Thoracic aorta (tissue), 2 donors: ENCODE results near the gene KCNMB2. TPM values are rescaled to one million over a fixed set of nuclear protein-coding genes. Genes with fewer than 3 reads are reported as not detected.

Experiments used
- ATAC-seq: fragments of 150-250 bp; one replicate; pipeline ENCODE4 v1.8.0; 2017; ENCODE audit warnings: low read depth; ENCODE audit not compliant: insufficient number of reproducible peaks, low FRiP score
- DNase-seq: peaks from one replicate; pipeline ENCODE4 v3.0.0-alpha.2; 2020; ENCODE audit warnings: low spot score
- H3K27ac ChIP-seq, 2 donors: fragments of 200-600 bp; sonication (generic); 1 replicate in 1 of 2; 2 replicates in 1 of 2; pipeline ENCODE4 v1.5.1; 2016; ENCODE audit warnings: mild to moderate bottlenecking in 2 of 2, moderate library complexity in 2 of 2
- H3K27me3 ChIP-seq: fragments of 200-600 bp; sonication (generic); replicated peaks from 2 replicates; pipeline ENCODE4 v1.6.0; 2016; ENCODE audit warnings: mild to moderate bottlenecking; ENCODE audit not compliant: insufficient read depth
- H3K36me3 ChIP-seq: fragments of 200-600 bp; sonication (generic); one replicate; pipeline ENCODE4 v1.5.1; 2016
- H3K4me1 ChIP-seq, 2 donors: fragments of 200-600 bp; sonication (generic); 1 replicate in 1 of 2; 2 replicates in 1 of 2; pipeline versions ENCODE4 v1.5.1 to v1.6.0; 2016; ENCODE audit warnings: low read depth in 2 of 2, mild to moderate bottlenecking in 1 of 2; ENCODE audit not compliant: control insufficient read depth in 1 of 2
- H3K4me3 ChIP-seq: fragments of 200-600 bp; sonication (generic); 2 replicates; pipeline ENCODE4 v1.5.1; 2016; ENCODE audit warnings: mild to moderate bottlenecking
- H3K9me3 ChIP-seq: fragments of 200-600 bp; sonication (generic); 2 replicates; pipeline ENCODE4 v1.5.1; 2016
- total RNA-seq, 2 donors: library from RNA; depleted of rRNA; stranded (reverse); fragments of >200 nt; gene quantifications; one replicate each; pipeline versions ENCODE4 v1.1.0 to v1.2.3, GENCODE V29; 2016
- TF ChIP-seq, protein P1 (sequence below): fragments of 200-600 bp; sonication (generic); IDR thresholded peaks from one replicate; pipeline ENCODE4 v1.5.1; 2019; ENCODE audit warnings: antibody characterized with exemption

KCNMB2 gene
- total RNA-seq, 2 donors from 2014 or later = not detected

DNA sequence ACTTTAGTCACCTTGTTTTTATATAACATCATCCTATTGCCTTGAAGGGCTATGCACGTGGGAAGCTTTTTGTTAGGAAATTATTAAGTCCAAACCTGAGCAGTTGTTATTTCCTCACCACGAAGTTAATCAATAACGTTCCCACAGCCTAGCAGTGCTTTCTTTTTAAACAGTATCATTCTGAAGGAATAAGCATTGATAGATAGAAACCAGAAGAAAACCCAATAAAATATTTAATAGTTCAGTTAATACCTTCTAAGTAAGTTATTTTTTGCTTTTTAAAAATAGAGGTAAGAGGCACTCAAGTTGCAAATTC lies 149.3 kb downstream of the KCNMB2 start:
- H3K4me3 ChIP-seq = no peak overlapping the region
- TF ChIP-seq, protein P1, sequence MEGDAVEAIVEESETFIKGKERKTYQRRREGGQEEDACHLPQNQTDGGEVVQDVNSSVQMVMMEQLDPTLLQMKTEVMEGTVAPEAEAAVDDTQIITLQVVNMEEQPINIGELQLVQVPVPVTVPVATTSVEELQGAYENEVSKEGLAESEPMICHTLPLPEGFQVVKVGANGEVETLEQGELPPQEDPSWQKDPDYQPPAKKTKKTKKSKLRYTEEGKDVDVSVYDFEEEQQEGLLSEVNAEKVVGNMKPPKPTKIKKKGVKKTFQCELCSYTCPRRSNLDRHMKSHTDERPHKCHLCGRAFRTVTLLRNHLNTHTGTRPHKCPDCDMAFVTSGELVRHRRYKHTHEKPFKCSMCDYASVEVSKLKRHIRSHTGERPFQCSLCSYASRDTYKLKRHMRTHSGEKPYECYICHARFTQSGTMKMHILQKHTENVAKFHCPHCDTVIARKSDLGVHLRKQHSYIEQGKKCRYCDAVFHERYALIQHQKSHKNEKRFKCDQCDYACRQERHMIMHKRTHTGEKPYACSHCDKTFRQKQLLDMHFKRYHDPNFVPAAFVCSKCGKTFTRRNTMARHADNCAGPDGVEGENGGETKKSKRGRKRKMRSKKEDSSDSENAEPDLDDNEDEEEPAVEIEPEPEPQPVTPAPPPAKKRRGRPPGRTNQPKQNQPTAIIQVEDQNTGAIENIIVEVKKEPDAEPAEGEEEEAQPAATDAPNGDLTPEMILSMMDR = no peak
- DNase-seq (no peak), ATAC-seq (no peak)
- H3K27me3 ChIP-seq = no peaks in the 10 kb centered on the region
- H3K9me3 ChIP-seq = no peaks in the 10 kb centered on the region
- H3K27ac ChIP-seq = no peak overlapping the region
- no peaks in the 10 kb centered on the region for H3K36me3 ChIP-seq
- no peaks in the 10 kb centered on the region for H3K4me1 ChIP-seq

DNA sequence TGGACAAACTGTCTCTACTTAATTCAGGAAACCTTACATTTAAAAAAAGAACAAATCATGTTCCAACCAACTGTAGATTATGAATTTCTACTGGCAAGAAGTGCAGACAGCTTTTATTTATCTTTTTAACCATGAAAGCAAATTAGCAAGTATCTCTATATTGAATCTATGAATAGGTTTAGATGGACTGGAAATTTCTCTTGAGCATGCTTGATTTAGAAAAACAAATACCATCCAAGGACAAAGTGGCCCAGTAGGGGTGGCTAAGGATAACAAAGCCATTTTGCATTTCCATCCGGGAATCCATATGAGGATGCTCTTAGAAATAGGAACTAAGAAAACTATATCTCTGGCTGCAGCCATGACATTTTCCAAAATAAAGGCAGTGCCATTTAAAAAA lies 150.6 kb downstream of the KCNMB2 start:
- Histone ChIP-seq H3K27me3 (no peaks in the 10 kb centered on the region), H3K4me3 (no peak overlapping the region), H3K9me3 (no peaks in the 10 kb centered on the region), H3K4me1 (no peaks in the 10 kb centered on the region), H3K27ac (no peak overlapping the region), H3K36me3 (no peaks in the 10 kb centered on the region)
- TF ChIP-seq, protein P1 = no peak
- DNase-seq = no peak
- ATAC-seq = no peak

DNA sequence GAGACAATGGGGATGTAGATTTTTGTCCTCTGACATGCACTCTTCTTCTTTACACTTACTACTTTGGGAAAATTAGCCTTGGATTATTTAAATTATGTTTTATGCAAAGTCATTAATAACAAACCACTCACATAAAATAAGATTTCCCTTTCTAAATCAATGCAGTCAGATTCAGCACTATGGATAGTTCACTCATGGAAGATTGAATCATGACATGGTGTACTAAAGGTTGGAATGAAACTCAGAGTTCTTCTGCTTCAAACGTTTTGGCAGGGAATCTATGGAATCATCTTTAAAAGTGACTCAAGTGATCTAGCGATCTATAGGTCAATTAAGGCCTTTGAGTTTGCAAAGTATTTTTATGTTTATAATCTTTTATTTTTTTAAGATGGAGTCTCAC lies 154.3 kb downstream of the KCNMB2 start:
- no peaks in the 10 kb centered on the region for H3K36me3 ChIP-seq
- no peaks in the 10 kb centered on the region for H3K9me3 ChIP-seq
- TF ChIP-seq, protein P1 = no peak
- no peaks in the 10 kb centered on the region for H3K4me1 ChIP-seq
- DNase-seq (no peak), ATAC-seq (no peak)
- no peaks in the 10 kb centered on the region for H3K27me3 ChIP-seq
- no peak overlapping the region for H3K4me3 ChIP-seq
- no peak overlapping the region for H3K27ac ChIP-seq

DNA sequence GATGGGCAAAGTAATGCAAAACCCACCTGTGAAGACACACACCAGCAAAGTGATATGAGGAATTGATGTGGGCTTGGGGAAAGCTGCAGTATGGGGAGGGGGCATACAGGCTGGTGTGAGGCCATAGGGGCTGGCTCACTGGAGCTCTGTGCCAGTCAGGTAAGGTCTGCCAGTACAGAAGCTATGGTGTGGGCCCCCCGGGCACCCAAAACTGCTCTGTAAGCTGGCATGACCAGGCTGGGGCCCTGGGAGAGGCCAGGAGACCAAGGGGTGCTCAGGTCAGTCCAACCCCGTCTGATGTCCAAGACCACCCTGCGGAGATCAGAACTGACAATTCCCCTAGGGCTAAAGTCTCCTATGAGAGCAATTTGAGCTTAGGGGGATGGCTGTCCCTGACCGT lies 163.1 kb downstream of the KCNMB2 start:
- Histone ChIP-seq H3K4me1 (peaks cover 0 to 9% of the 10 kb centered on the region in 2 donors), H3K27ac (no peak overlapping the region), H3K36me3 (no peaks in the 10 kb centered on the region), H3K9me3 (peaks cover 10% of the 10 kb centered on the region), H3K27me3 (no peaks in the 10 kb centered on the region), H3K4me3 (no peak overlapping the region)
- no peak for ATAC-seq
- no peak for DNase-seq
- TF ChIP-seq, protein P1 = no peak

DNA sequence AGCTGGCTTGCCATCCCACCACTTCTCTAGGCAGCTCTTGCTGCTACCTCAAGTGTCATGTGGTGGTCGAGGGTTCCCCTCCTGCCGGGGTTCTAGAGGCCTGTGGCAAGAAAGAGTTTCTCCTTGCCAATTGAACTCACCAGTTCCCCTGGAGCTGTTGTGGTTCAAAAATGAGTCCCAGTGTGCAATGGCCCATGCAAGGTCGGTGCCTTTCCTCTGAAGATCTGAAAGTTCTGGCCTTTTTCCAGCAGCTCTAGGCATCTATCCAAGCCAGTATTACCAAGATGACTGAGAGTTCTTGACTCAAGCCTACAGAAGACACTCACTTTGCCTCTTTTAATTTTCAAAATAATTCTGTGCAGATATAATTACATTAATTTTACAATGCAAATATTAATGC lies 163.6 kb downstream of the KCNMB2 start:
- TF ChIP-seq, protein P1 = no peak
- ATAC-seq = no peak
- Histone ChIP-seq H3K36me3 (no peaks in the 10 kb centered on the region), H3K9me3 (peaks cover 10% of the 10 kb centered on the region), H3K27ac (no peak overlapping the region), H3K27me3 (no peaks in the 10 kb centered on the region), H3K4me1 (peaks cover 0 to 9% of the 10 kb centered on the region in 2 donors), H3K4me3 (no peak overlapping the region)
- no peak for DNase-seq
